ENCODE measurements around the gene C4orf50. TPM values are rescaled to one million over a fixed set of nuclear protein-coding genes. Genes with fewer than 3 reads are reported as not detected.

The C4orf50 gene
- total and polyA plus RNA-seq, 2 experiments from 2014 or later: 0.06 to 0.31 TPM

- TF ChIP-seq ZNF331 (CRISPR knock-in tag; IDR thresholded peaks at IDR 0.05; ENCODE audit: low read depth) (no peak), EZH2 (IDR thresholded peaks at IDR 0.05; ENCODE audit: low read depth, unreplicated experiment) (no peak), JUNB (IDR thresholded peaks at IDR 0.05; ENCODE audit: unreplicated experiment) (no peak), ZNF114 (CRISPR knock-in tag; IDR thresholded peaks at IDR 0.05) (no peak), REST (IDR thresholded peaks at IDR 0.05; ENCODE audit: unreplicated experiment) (no peak), ZNF462 (CRISPR knock-in tag; IDR thresholded peaks at IDR 0.05) (no peak), POLR2AphosphoS5 (IDR thresholded peaks at IDR 0.05; ENCODE audit: low read depth) (no peak), NANOG (IDR thresholded peaks at IDR 0.05; ENCODE audit: borderline replicate concordance) (no peak), ETS1 (IDR thresholded peaks at IDR 0.05) (no peak), EZH2phosphoT487 (IDR thresholded peaks at IDR 0.05; ENCODE audit: unreplicated experiment) (no peak)
- Mint-ChIP-seq H3K4me3 (no peak overlapping the region), H3K36me3 (ENCODE audit: low read depth) (peaks cover 6% of the 10 kb centered on the region; the same call in 2 of the 3 replicates), H3K9me3 (peaks cover 14% of the 10 kb centered on the region; the same call in 2 of the 3 replicates), H3K27ac (no peak overlapping the region), H3K4me1 (peaks cover 32% of the 10 kb centered on the region), H3K27me3 (ENCODE audit: insufficient read depth, low read depth, poor library complexity) (peaks cover 8% of the 10 kb centered on the region)
- no peak overlapping the region for H3K4me2 ChIP-seq
- H4K20me1 ChIP-seq (replicated peaks; ENCODE audit: insufficient read depth): no peaks in the 10 kb centered on the region
- ATAC-seq: no peak; the same call in 2 of the 3 replicates
- no peak for DNase-seq (ENCODE audit: low spot score)
- no peaks in the 10 kb centered on the region for H3K36me3 ChIP-seq (ENCODE audit: insufficient read depth)
- no peak overlapping the region for H3K4me3 ChIP-seq
- H3K79me2 ChIP-seq (replicated peaks; ENCODE audit: insufficient read depth): no peaks in the 10 kb centered on the region
- H3K27me3 ChIP-seq (ENCODE audit: insufficient read depth): no peaks in the 10 kb centered on the region
- no peak overlapping the region for H3K27ac ChIP-seq (ENCODE audit: low read depth)
- H2AFZ ChIP-seq: no peak overlapping the region
- peaks cover 22% of the 10 kb centered on the region for H3K4me1 ChIP-seq (ENCODE audit: insufficient read depth)
- H3K9me2 ChIP-seq (ENCODE audit: insufficient read depth): no peaks in the 10 kb centered on the region
- H3F3A ChIP-seq (replicated peaks; ENCODE audit: low read depth): 0 out of 2 replicates have a peak, but pooled peaks cover 3% of the 10 kb centered on the region
Observed at GRCh38 chr4:5916229-5916628, 102.0 kb downstream of the C4orf50 start.

Measured in GM23338 (cell line).